Central memory CD8-positive, alpha-beta T cell (primary cell): ENCODE results near the gene ZIC2.

ENCODE experiments used
- ATAC-seq: fragments of 150-1000 bp; cut with Tn5 transposase; replicated peaks from 2 replicates; pipeline ENCODE4 v1.10.0; 2022; ENCODE audit warnings: mild to moderate bottlenecking, moderate FRiP score, moderate number of reproducible peaks; ENCODE audit not compliant: poor library complexity, severe bottlenecking; ENCODE audit errors: extremely low read depth
- DNase-seq, 2 donors: peaks; one replicate each; pipeline ENCODE4 v3.0.0; 2021; ENCODE audit warnings: low spot score in 2 of 2
- H3K27ac Mint-ChIP-seq: one replicate; pipeline ENCODE4 v1.8.0; 2022; ENCODE audit warnings: low read depth, mild to moderate bottlenecking, moderate library complexity, mixed read lengths
- H3K27me3 Mint-ChIP-seq: one replicate; pipeline ENCODE4 v1.8.0; 2022; ENCODE audit warnings: mixed read lengths
- H3K36me3 Mint-ChIP-seq: one replicate; pipeline ENCODE4 v1.8.0; 2022; ENCODE audit warnings: mild to moderate bottlenecking, moderate library complexity, mixed read lengths; ENCODE audit not compliant: insufficient read depth
- H3K4me1 Mint-ChIP-seq: one replicate; pipeline ENCODE4 v1.8.0; 2022; ENCODE audit warnings: mixed read lengths
- H3K4me3 Mint-ChIP-seq: one replicate; pipeline ENCODE4 v1.8.0; 2022; ENCODE audit warnings: mild to moderate bottlenecking, moderate library complexity, mixed read lengths
- H3K9me3 Mint-ChIP-seq: one replicate; pipeline ENCODE4 v1.8.0; 2022; ENCODE audit warnings: mixed read lengths

Gene ZIC2

GRCh38 chr13:99987154-99988019 lies 5.8 kb downstream of the ZIC2 start:
- H3K9me3 Mint-ChIP-seq: no peaks in the 10 kb centered on the region
- H3K4me3 Mint-ChIP-seq: no peak overlapping the region
- peaks cover 11% of the 10 kb centered on the region for H3K4me1 Mint-ChIP-seq
- H3K27ac Mint-ChIP-seq: no peak overlapping the region
- H3K36me3 Mint-ChIP-seq: peaks cover 52% of the 10 kb centered on the region
- ATAC-seq: no peak
- DNase-seq: no peak
- peaks cover 81% of the 10 kb centered on the region for H3K27me3 Mint-ChIP-seq

- ATAC-seq: no peak
- H3K27ac Mint-ChIP-seq: peak overlapping the region; percentile 79
- H3K9me3 Mint-ChIP-seq: no peaks in the 10 kb centered on the region
- H3K27me3 Mint-ChIP-seq: peaks cover 94% of the 10 kb centered on the region
- H3K4me1 Mint-ChIP-seq: peaks cover 11% of the 10 kb centered on the region
- H3K4me3 Mint-ChIP-seq: no peak overlapping the region
- no peak for DNase-seq
- H3K36me3 Mint-ChIP-seq: peaks cover 38% of the 10 kb centered on the region
These were observed 7.1 kb downstream of the ZIC2 start for GRCh38 chr13:99988529-99989275.

DNA sequence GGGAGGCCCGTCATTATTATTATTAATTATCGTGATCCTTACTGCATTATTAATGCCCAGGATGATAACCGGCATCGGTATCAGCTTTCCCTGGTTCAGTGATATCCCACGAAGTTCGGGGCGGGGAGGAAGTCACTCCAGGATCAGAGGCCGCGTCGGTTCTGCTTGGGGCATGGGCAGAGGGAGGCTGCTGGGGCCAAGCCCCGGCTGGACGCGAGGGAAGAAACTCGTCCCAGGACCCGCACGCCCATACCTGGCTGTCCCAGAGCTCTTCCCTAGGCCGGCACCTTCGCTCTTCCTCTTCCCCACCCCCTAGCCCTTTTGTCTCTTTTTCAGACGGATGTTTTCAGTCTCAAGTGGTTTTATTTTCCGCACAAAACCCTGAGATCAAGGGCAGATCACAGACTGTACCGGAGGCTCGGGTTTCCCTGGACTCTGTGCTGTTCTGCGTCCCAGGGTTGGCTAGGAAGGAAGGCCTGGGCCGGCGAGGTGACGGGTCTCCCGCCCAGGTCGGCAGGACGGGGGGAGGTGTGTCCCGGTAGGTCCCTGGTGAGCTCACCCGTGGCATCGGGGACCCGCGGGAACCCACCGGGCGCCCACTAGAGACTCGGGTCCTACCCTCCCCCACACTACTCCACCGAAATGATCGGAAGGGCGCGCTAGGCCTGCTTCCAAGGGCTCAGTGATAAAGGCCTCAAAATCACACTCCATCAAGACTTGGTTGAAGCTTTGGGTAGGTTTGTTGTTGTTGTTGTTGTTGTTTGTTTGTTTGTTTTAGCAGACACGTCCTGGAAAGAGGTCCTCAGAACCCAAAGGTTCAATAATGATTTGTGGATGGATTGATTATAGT lies 7.9 kb downstream of the ZIC2 start:
- Mint-ChIP-seq H3K9me3 (no peaks in the 10 kb centered on the region), H3K27ac (peak overlapping the region; percentile 79), H3K4me3 (no peak overlapping the region), H3K4me1 (peaks cover 11% of the 10 kb centered on the region), H3K27me3 (peaks cover 95% of the 10 kb centered on the region), H3K36me3 (peaks cover 33% of the 10 kb centered on the region)
- DNase-seq (no peak), ATAC-seq (no peak)

DNA sequence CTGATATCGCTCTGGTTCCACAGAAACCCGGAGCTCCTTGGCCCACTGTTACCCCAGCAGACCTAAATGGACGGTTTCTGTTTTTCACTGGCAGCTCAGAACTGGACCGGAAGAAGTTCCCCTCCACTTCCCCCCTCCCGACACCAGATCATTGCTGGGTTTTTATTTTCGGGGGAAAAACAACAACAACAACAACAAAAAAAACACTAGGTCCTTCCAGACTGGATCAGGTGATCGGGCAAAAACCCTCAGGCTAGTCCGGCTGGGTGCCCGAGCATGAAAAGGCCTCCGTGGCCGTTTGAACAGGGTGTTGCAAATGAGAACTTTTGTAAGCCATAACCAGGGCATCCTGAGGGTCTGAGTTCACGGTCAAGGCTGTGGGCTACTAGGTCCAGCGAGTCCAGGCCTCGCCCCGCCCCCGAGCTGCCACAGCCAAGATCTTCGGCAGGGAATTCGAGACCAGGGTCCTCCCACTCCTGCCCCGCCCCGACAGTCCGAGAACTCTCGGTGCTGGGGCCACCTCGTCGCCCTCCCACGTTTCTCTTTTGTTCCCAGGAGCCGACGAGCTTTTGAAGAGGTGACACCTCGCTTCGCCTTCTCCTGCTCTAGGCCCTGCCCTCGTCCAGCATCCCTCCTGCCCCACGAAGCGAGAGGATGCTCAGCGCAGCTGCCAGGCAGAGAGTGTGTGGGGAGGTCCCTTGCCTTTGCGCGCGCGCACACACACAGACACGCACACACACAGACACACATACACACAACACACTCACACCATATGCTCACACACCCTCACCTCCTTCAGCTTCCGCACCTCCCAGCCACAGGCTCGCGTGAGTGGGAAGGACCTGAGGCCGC lies 8.8 kb downstream of the ZIC2 start:
- DNase-seq (no peak), ATAC-seq (no peak)
- Mint-ChIP-seq H3K27ac (no peak overlapping the region), H3K9me3 (no peaks in the 10 kb centered on the region), H3K27me3 (peaks cover 99% of the 10 kb centered on the region), H3K4me3 (peak overlapping the region; percentile 38), H3K36me3 (peaks cover 28% of the 10 kb centered on the region), H3K4me1 (peaks cover 11% of the 10 kb centered on the region)

DNA sequence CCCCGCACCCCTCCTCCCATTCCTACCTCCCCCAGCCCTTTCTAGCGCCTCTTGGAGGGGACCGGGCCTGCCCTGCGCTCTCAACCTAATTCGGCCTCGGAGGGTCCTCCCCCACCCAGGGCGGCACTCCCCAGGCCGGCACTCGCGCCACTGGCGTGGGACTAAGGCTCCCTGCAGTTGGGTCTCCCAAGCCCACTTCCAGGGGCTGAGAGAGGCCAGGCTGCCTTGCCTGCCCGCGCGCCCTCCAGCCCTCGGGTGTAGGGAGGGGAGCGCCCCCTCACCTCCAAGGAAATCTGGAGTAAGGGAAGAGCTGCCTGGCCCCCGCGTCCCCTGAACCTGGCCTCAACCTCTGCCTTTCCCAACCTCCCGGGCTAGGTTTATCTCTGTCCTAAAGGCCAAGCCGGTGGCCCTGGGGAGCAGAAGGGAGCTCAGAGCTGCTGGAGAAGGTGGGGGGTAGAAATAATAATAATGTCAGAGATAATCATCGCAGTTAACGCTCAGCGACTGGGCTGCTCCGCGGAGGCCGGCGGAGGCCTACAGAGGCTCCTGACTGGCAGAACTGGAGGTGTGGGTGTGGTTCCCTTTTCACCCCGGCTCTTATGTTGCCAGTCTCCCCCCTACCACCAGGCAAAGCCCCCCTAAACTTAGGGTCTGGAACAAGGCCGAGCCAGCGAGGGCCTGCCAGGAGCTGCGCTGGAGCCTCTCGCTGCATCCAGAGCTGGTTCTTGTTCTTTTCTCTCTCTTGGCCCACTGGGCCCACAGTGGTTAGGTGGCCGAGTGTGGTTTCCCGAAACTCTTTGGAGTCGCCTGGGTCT lies 9.6 kb downstream of the ZIC2 start:
- Mint-ChIP-seq H3K9me3 (no peaks in the 10 kb centered on the region), H3K36me3 (peaks cover 24% of the 10 kb centered on the region), H3K4me1 (peaks cover 6% of the 10 kb centered on the region), H3K27ac (no peak overlapping the region), H3K27me3 (peaks cover 100% of the 10 kb centered on the region), H3K4me3 (no peak overlapping the region)
- no peak for ATAC-seq
- DNase-seq: no peak

DNA sequence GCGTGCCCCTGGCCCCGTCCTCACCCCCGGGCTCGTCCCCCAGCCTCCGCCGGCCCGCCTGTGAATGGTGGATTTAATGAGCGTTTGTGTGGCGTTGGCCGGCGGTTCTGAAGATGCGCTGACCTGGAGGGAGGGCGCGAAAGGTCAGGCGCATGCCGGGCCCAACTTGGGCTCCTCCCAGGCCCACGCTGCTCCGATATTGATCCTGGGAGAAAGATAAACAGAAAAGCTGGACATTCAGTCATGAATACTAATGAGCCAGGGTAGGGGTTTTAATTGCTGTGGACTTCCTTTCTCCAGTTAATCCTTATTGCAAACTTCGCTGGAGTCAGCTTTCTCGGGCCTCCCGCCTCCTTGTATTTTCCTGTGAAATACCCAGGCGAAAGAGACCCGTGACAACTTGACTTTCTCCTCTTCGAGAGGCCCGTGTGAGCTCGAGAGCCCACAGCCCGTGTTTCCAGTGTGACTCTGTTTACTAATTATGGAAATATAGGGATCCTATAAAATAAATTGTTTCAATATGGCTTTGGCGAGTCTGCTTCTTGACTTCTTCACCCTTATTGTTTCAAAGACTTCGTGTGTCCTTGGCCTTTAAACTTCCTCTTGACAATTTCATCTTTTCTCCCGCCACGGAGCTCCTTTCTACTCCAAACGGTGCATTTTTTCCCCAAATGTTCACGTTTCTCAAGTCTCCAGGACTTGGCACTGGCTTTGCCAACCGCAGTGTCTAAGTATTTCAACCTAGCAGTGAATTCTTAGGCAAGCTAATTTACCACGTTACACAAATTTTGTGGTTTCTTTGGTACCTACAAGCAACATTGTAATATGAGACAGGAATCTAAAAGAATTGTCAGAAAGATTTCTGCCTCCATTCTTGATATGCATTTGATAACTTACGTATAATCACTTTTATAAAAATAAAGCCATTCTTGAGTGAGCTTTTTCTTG lies 10.5 kb downstream of the ZIC2 start:
- Mint-ChIP-seq H3K9me3 (no peaks in the 10 kb centered on the region), H3K27ac (no peak overlapping the region), H3K27me3 (peaks cover 100% of the 10 kb centered on the region), H3K4me1 (peaks cover 5% of the 10 kb centered on the region), H3K4me3 (no peak overlapping the region), H3K36me3 (peaks cover 27% of the 10 kb centered on the region)
- DNase-seq (no peak), ATAC-seq (no peak)

GRCh38 chr13:99992949-99993351 lies 11.4 kb downstream of the ZIC2 start:
- DNase-seq (no peak), ATAC-seq (no peak)
- peaks cover 5% of the 10 kb centered on the region for H3K4me1 Mint-ChIP-seq
- H3K4me3 Mint-ChIP-seq: no peak overlapping the region
- H3K27ac Mint-ChIP-seq: no peak overlapping the region
- peaks cover 97% of the 10 kb centered on the region for H3K27me3 Mint-ChIP-seq
- peaks cover 26% of the 10 kb centered on the region for H3K36me3 Mint-ChIP-seq
- H3K9me3 Mint-ChIP-seq: no peaks in the 10 kb centered on the region

DNA sequence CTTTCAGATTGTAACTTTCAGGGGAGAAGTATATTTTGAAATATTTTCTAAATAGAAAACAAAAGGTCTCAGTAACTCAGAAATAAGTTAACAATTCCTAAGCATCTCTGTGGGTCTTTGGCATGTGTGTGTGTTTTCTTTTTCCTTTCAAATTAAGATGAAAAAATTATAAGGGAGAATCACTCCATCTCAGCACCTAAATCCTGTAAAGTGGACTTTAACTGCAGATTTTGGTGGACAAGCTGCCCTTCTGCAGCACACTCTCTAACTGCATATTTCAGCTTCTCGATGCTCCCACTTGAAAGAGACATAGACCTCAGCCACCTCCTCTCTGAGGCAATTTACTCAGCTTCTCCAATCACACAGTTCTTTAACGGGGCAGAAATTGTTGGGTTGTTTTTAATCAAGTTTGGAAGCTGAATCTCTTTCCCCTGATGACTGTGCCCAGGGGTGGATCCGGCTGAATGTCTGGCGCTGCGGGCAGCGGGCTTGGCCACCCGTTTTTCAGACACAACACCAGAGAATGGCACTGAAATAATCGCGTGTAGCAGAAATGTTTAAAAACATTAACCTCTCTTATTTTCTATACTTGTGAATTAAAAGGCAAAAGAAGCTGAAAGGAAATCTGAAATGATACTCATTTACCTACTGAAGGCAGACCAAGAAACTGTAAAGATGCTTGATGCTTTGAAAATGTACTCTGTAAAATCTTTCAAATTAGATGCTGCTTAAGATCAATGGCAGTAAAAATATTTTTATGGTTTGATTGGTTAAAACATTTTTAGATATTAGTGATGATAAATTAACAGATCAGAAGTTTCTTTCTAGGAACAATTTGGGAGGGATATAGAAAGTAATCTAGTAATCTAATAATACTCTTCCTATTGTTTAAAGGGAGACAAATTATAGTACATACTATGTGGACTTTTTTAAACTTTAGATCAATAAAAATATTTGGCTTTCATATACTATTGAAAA lies 12.4 kb downstream of the ZIC2 start:
- peaks cover 97% of the 10 kb centered on the region for H3K27me3 Mint-ChIP-seq
- H3K27ac Mint-ChIP-seq: no peak overlapping the region
- H3K36me3 Mint-ChIP-seq: peaks cover 23% of the 10 kb centered on the region
- ATAC-seq (no peak), DNase-seq (no peak)
- H3K4me1 Mint-ChIP-seq: peaks cover 5% of the 10 kb centered on the region
- H3K9me3 Mint-ChIP-seq: no peaks in the 10 kb centered on the region
- no peak overlapping the region for H3K4me3 Mint-ChIP-seq

GRCh38 chr13:99994638-99995020 lies 13.0 kb downstream of the ZIC2 start:
- Mint-ChIP-seq H3K9me3 (no peaks in the 10 kb centered on the region), H3K4me3 (no peak overlapping the region), H3K36me3 (peaks cover 21% of the 10 kb centered on the region), H3K27ac (no peak overlapping the region), H3K27me3 (peaks cover 97% of the 10 kb centered on the region), H3K4me1 (peaks cover 5% of the 10 kb centered on the region)
- no peak for ATAC-seq
- no peak for DNase-seq

GRCh38 chr13:99995104-99995588 lies 13.6 kb downstream of the ZIC2 start:
- H3K4me3 Mint-ChIP-seq: no peak overlapping the region
- H3K4me1 Mint-ChIP-seq: peaks cover 5% of the 10 kb centered on the region
- ATAC-seq (no peak), DNase-seq (no peak)
- no peaks in the 10 kb centered on the region for H3K9me3 Mint-ChIP-seq
- no peak overlapping the region for H3K27ac Mint-ChIP-seq
- peaks cover 20% of the 10 kb centered on the region for H3K36me3 Mint-ChIP-seq
- H3K27me3 Mint-ChIP-seq: peaks cover 97% of the 10 kb centered on the region
